Umbilical cord (tissue), 2 donors: Measurements from ENCODE around the gene RAB35. TPM values are rescaled to one million over a fixed set of nuclear protein-coding genes. Genes with fewer than 3 reads are reported as not detected.

Experiments used
- DNase-seq: peaks from one replicate; pipeline ENCODE4 v3.0.0-alpha.2; 2015; ENCODE audit warnings: low spot score
- total RNA-seq: library from RNA; depleted of rRNA; stranded (reverse); fragments of >200 nt; gene quantifications from one replicate; pipeline ENCODE4 v1.2.3, GENCODE V29; 2014; ENCODE audit warnings: low replicate concordance; ENCODE audit not compliant: insufficient read depth

Gene RAB35
- total RNA-seq, 1 donor from 2014 or later: 33.5 TPM

DNA sequence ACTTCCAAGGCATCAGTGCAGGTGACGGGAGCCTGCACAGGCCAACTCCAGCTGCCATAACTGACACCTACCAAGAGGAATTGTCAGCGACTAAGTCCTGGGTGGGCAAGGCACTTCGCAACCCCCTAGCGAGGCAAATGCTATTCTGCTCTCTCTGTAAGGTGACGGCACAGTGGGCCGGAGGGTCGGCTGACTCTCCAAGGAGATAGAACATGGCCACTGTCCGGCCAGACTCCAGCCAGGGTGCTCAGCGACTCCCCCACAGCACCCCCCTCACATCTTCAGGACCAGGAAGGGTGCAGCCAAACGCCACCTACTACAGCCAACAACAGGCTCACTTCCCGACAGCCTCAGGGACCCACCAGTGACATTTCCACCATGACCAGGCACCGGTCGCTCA is 13.2 kb downstream of the RAB35 start:
- no peak for DNase-seq

GRCh38 chr12:120103044-120103338 is 13.6 kb downstream of the RAB35 start:
- DNase-seq: no peak

- no peak for DNase-seq
Observed at GRCh38 chr12:120102189-120103043, 14.1 kb downstream of the RAB35 start.

GRCh38 chr12:120101617-120102016 is 14.9 kb downstream of the RAB35 start:
- DNase-seq: no peak

- DNase-seq: no peak
Observed at GRCh38 chr12:120101182-120101581, 15.4 kb downstream of the RAB35 start.

DNA sequence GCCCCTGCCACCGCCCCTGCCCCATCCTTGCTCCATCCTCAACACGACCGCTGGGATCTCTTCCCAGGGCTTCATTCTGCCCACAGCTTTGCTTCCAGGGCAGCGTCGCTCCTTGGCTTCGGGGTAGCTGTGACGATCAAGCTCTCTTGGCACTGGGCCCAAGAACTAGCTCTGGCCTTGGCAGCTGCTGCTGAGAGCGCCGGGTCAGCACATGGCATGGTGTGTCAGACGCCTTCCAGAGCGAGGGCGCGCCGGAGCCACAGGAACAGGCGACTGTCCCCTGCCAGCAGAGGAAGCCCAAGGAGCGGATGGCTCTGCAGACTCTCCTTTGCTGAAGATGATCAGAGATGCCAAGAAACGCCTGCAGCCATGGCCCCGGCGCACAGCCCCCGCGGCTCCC is 15.9 kb downstream of the RAB35 start:
- DNase-seq: peak; percentile 62

DNA sequence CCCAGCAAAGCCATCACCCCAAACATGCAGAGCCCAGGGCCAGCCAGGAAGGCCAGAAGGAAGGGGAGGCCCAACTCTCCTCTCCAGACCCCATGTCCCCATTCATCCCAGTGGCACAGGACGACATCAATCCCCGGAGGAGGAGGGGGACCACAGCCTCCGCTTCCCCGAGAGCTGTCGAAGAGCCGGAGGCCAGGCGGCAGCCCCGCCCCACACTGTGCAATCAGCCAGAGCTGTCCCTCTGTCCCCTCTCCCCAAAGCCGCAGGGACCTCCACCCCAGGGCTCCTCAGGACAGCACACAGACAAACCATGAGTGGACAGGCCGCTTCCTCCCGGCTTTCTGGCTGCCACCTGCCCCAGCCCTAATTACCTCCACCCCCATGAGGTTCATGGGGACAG is 16.8 kb downstream of the RAB35 start:
- no peak for DNase-seq

GRCh38 chr12:120098756-120099470 is 17.6 kb downstream of the RAB35 start:
- DNase-seq: no peak

DNA sequence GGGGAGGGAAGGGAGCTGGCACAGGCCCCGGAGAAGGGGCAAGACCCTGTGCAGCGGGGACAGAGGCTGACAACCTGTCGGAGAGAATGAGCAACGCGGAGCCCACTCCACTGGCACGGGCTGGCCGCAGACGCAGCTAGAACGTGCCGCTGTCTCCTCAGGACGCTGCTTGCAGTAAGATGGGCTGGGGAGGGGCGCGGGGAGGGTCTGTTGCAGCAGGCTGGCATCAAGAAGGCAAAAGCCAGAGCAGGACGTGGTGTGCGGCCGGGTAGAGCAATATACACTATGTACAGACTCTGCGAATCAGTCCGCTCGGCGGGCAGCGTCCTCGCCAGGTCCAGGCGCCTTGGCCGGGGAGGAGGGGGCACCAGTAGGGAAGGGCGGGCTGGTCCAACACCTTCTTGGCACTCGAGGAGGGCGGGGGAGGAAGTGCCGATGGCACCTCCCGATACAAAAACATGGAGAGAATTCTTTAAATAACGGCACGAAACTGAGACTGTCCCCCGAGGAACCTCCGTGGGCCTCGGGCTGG is 19.8 kb downstream of the RAB35 start:
- no peak for DNase-seq

DNA sequence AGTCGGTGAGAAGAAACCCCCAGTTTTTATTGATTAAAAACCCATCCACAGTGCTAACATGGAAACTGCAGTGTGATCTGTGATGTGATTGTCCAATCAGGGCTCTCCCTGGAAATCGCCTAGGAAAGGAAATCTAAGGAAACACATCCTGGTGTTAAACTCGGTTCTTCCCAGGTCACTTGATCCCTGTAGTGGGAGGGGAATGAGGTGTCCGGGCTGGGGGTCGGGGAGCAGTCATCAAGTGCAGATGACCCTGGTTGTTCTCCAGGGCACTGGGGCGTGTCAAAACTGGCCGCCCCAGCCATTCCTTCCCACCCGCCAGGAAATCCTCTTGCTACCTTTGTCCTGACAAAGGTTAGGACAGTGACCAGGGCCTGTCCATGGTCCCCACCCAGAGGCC is 20.8 kb downstream of the RAB35 start:
- no peak for DNase-seq

- no peak for DNase-seq
Observed at GRCh38 chr12:120095331-120095730, 21.2 kb downstream of the RAB35 start.

GRCh38 chr12:120094485-120094884 is 22.1 kb downstream of the RAB35 start:
- no peak for DNase-seq

GRCh38 chr12:120093592-120094355 is 22.8 kb downstream of the RAB35 start:
- DNase-seq: peak; percentile 71

DNA sequence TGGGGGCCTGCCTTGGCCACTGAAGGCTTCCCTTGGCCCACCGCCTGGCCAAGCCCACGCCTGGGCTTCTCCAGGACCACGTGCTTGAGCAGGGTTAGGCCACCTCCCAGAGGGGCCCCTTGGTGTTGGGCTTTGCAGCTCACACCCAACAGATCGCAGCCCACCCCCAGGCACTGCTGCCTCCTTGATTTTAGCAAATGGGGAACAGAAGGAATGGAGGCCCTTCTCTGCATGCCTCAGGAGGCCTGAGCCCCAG is 23.3 kb downstream of the RAB35 start:
- no peak for DNase-seq

GRCh38 chr12:120092551-120093335 is 23.8 kb downstream of the RAB35 start:
- DNase-seq: no peak

GRCh38 chr12:120091371-120092090 is 25.0 kb downstream of the RAB35 start:
- no peak for DNase-seq

GRCh38 chr12:120090626-120091295 is 25.8 kb downstream of the RAB35 start:
- DNase-seq: no peak

GRCh38 chr12:120090206-120090605 is 26.3 kb downstream of the RAB35 start:
- no peak for DNase-seq

GRCh38 chr12:120089796-120090195 is 26.8 kb downstream of the RAB35 start:
- DNase-seq: no peak

DNA sequence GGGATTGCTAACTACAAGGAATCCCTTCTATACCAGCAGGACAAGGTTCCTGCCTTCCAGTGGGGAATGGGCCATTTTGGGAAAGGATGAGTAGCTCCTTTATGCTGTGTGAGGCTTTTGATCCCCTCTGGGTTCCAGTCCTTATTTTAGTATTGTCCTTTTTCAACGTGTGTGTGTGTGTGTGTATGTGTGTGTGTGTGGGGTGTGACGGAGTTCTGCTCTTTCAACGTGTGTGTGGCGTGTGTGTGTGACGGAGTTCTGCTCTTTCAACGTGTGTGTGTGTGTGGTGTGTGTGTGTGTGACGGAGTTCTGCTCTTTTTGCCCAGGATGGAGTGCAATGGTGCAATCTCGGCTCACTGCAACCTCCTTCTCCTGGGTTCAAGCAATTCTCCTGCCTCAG is 27.4 kb downstream of the RAB35 start:
- DNase-seq: no peak
